HEK293 (cell line): ENCODE measurements around the gene RMC1.
"Not testable (repeated sequence)": the region's sequence is repeated elsewhere in the genome, so short reads cannot be mapped to it uniquely, and the experiment has no call there.

ENCODE experiments used
- CTCF ChIA-PET: fragments of 350-600 bp; formaldehyde crosslinking; extraction: SDS; loops from one replicate; lab custom pipeline; 2021; ENCODE audit warnings: antibody characterized with exemption; lab: Yijun Ruan, JAX
- POLR2A ChIA-PET: fragments of 300-600 bp; formaldehyde crosslinking; extraction: SDS; loops from one replicate; lab custom pipeline; 2020; ENCODE audit warnings: antibody characterized with exemption, inconsistent platforms; lab: Yijun Ruan, JAX
- H3K27ac ChIP-seq: fragments of 200-500 bp; sonication (Bioruptor generic); 2 replicates; pipeline ENCODE4 v1.5.1; 2014; ENCODE audit warnings: low read depth, low read length, control low read depth, inconsistent platforms; ENCODE audit errors: extremely low read depth
- H3K36me3 ChIP-seq, 2 experiments: fragments of 200-500 bp in 1 of 2; sonication (Bioruptor generic) in 1 of 2; 1 replicate in 1 of 2; 2 replicates in 1 of 2; pipeline ENCODE4 v1.5.1; 2014 to 2017; ENCODE audit warnings: inconsistent platforms in 2 of 2, low read length in 2 of 2; ENCODE audit not compliant: control insufficient read depth in 2 of 2, insufficient read depth in 1 of 2
- H3K4me1 ChIP-seq: fragments of 200-500 bp; sonication (Bioruptor generic); 2 replicates; pipeline ENCODE4 v1.5.1; 2014; ENCODE audit warnings: mild to moderate bottlenecking, low read length, inconsistent platforms; ENCODE audit not compliant: control insufficient read depth, insufficient read depth
- H3K4me3 ChIP-seq: 2 replicates; pipeline ENCODE4 v1.5.1; 2011; ENCODE audit warnings: low read depth, mild to moderate bottlenecking, control low read depth, low read length, moderate library complexity
- H3K9me3 ChIP-seq: fragments of 200-500 bp; sonication (Bioruptor generic); 2 replicates; pipeline ENCODE4 v1.5.1; 2014; ENCODE audit warnings: low read depth, low read length, inconsistent platforms; ENCODE audit not compliant: control insufficient read depth, insufficient read depth
- BCL6B ChIP-seq: fragments of 450-650 bp; formaldehyde crosslinking; IDR thresholded peaks from 2 replicates; pipeline ENCODE4 v1.5.1; 2017; ENCODE audit warnings: missing biosample characterization, missing genetic modification characterization
- FEZF1 ChIP-seq: fragments of 450-650 bp; formaldehyde crosslinking; IDR thresholded peaks from 2 replicates; pipeline ENCODE4 v1.5.1; 2016; ENCODE audit warnings: missing biosample characterization, missing genetic modification characterization
- IKZF3 ChIP-seq: fragments of 450-650 bp; IDR thresholded peaks from 2 replicates; pipeline ENCODE4 v1.5.0; 2018; ENCODE audit warnings: missing biosample characterization, mild to moderate bottlenecking, missing genetic modification characterization, moderate library complexity
- KLF1 ChIP-seq: fragments of 450-650 bp; formaldehyde crosslinking; IDR thresholded peaks from 2 replicates; pipeline ENCODE4 v1.5.1; 2016; ENCODE audit warnings: missing biosample characterization, missing genetic modification characterization
- PRDM10 ChIP-seq: fragments of 450-650 bp; formaldehyde crosslinking; IDR thresholded peaks from 2 replicates; pipeline ENCODE4 v1.5.1; 2016; ENCODE audit warnings: missing biosample characterization, missing genetic modification characterization
- ZFHX2 ChIP-seq: fragments of 450-650 bp; formaldehyde crosslinking; conservative IDR thresholded peaks from 2 replicates; pipeline ENCODE4 v1.5.1; 2016; ENCODE audit warnings: missing biosample characterization, missing genetic modification characterization
- ZFP41 ChIP-seq: fragments of 450-650 bp; formaldehyde crosslinking; IDR thresholded peaks from 2 replicates; pipeline ENCODE4 v1.5.1; 2016; ENCODE audit warnings: missing biosample characterization, missing genetic modification characterization, borderline replicate concordance
- ZNF132 ChIP-seq: fragments of 450-650 bp; formaldehyde crosslinking; IDR thresholded peaks from 2 replicates; pipeline ENCODE4 v1.5.1; 2017; ENCODE audit warnings: missing biosample characterization, missing genetic modification characterization, borderline replicate concordance
- ZNF133 ChIP-seq: fragments of 450-650 bp; formaldehyde crosslinking; IDR thresholded peaks from 2 replicates; pipeline ENCODE4 v1.5.1; 2016; ENCODE audit warnings: missing biosample characterization, missing genetic modification characterization
- ZNF155 ChIP-seq: fragments of 450-650 bp; formaldehyde crosslinking; IDR thresholded peaks from 2 replicates; pipeline ENCODE4 v1.5.1; 2016; ENCODE audit warnings: missing biosample characterization, missing genetic modification characterization
- ZNF184 ChIP-seq: fragments of 450-650 bp; IDR thresholded peaks from 2 replicates; pipeline ENCODE4 v1.5.1; 2018; ENCODE audit warnings: missing biosample characterization, mild to moderate bottlenecking, missing genetic modification characterization
- ZNF239 ChIP-seq: fragments of 450-650 bp; formaldehyde crosslinking; IDR thresholded peaks from 2 replicates; pipeline ENCODE4 v1.5.1; 2016; ENCODE audit warnings: missing biosample characterization, missing genetic modification characterization
- ZNF335 ChIP-seq: fragments of 450-650 bp; formaldehyde crosslinking; conservative IDR thresholded peaks from 2 replicates; pipeline ENCODE4 v1.5.1; 2016; ENCODE audit warnings: missing biosample characterization, missing genetic modification characterization
- ZNF354C ChIP-seq: fragments of 450-650 bp; formaldehyde crosslinking; IDR thresholded peaks from 2 replicates; pipeline ENCODE4 v1.5.1; 2016; ENCODE audit warnings: missing biosample characterization, missing genetic modification characterization, low read depth, borderline replicate concordance
- ZNF398 ChIP-seq: fragments of 450-650 bp; formaldehyde crosslinking; IDR thresholded peaks from 2 replicates; pipeline ENCODE4 v1.5.1; 2017; ENCODE audit warnings: missing biosample characterization, missing genetic modification characterization
- ZNF488 ChIP-seq: fragments of 450-650 bp; formaldehyde crosslinking; IDR thresholded peaks from 2 replicates; pipeline ENCODE4 v1.5.1; 2016; ENCODE audit warnings: missing biosample characterization, missing genetic modification characterization
- ZNF548 ChIP-seq: fragments of 450-650 bp; formaldehyde crosslinking; IDR thresholded peaks from 2 replicates; pipeline ENCODE4 v1.5.1; 2016; ENCODE audit warnings: missing biosample characterization, missing genetic modification characterization
- ZNF560 ChIP-seq: fragments of 450-650 bp; formaldehyde crosslinking; IDR thresholded peaks from 2 replicates; pipeline ENCODE4 v1.5.1; 2017; ENCODE audit warnings: missing biosample characterization, missing genetic modification characterization, borderline replicate concordance
- ZNF843 ChIP-seq: fragments of 450-650 bp; formaldehyde crosslinking; IDR thresholded peaks from 2 replicates; pipeline ENCODE4 v1.5.1; 2016; ENCODE audit warnings: missing biosample characterization, missing genetic modification characterization

RMC1 gene

GRCh38 chr18:23487738-23488570 lies 15.4 kb upstream of the RMC1 start (continued):
- TF ChIP-seq ZNF184 (tag by site-specific recombination) = no peak
- no peak for TF ChIP-seq ZNF133 (tag by site-specific recombination)
- peak; percentile 96 for TF ChIP-seq FEZF1 (tag by site-specific recombination)
- TF ChIP-seq ZNF843 = peak; percentile 56; the same call in 1 of the 2 replicates
- TF ChIP-seq ZNF548 (tag by site-specific recombination) = no peak
- no peak for TF ChIP-seq ZNF560 (tag by site-specific recombination)
- no peak for TF ChIP-seq ZNF354C (tag by site-specific recombination)
- TF ChIP-seq ZNF335 (tag by site-specific recombination) = peak; percentile 53
- 0 out of 2 replicates have a peak, but pooled peaks have one; percentile 52 for TF ChIP-seq BCL6B (tag by site-specific recombination)
- 0 out of 2 replicates have a peak, but pooled peaks have one; percentile 32 for TF ChIP-seq PRDM10 (tag by site-specific recombination)
- TF ChIP-seq ZNF488 (tag by site-specific recombination) = no peak
- peak; percentile 17; the same call in 1 of the 2 replicates for TF ChIP-seq ZNF239 (tag by site-specific recombination)
- TF ChIP-seq ZNF155 (tag by site-specific recombination) = no peak
- TF ChIP-seq IKZF3 (tag by site-specific recombination) = 0 out of 2 replicates have a peak, but pooled peaks have one; percentile 45
- no peak for TF ChIP-seq ZNF132 (tag by site-specific recombination)
- no peak for TF ChIP-seq ZFP41
- TF ChIP-seq, all 188 proteins: peak for 18

GRCh38 chr18:23489586-23489985 lies 13.7 kb upstream of the RMC1 start:
- POLR2A ChIA-PET, H3K27ac ChIP-seq, H3K9me3 ChIP-seq, H3K4me1 ChIP-seq, H3K36me3 ChIP-seq, H3K4me3 ChIP-seq: not testable (repeated sequence)
- CTCF ChIA-PET = interaction anchor here (4.6 kb wide), 1 partner anchor 8 kb away, joined by 40 read pairs; no protein-coding TSS in a partner anchor
- TF ChIP-seq KLF1 (tag by site-specific recombination) = peak; percentile 74

GRCh38 chr18:23493654-23494053 lies 9.7 kb upstream of the RMC1 start:
- no peak overlapping the region for H3K4me3 ChIP-seq
- H3K36me3 ChIP-seq = no peaks in the 10 kb centered on the region
- no peak overlapping the region for H3K27ac ChIP-seq
- POLR2A ChIA-PET = no interaction called here
- no peaks in the 10 kb centered on the region for H3K9me3 ChIP-seq
- CTCF ChIA-PET = no interaction called here
- no peaks in the 10 kb centered on the region for H3K4me1 ChIP-seq
- TF ChIP-seq PRDM10 (tag by site-specific recombination) = no peak
- peak; percentile 49 for TF ChIP-seq ZFHX2 (tag by site-specific recombination)
- TF ChIP-seq ZNF398 (tag by site-specific recombination) = peak; percentile 69
